ENCODE measurements around the gene NALCN. TPM values are rescaled to one million over a fixed set of nuclear protein-coding genes. Genes with fewer than 3 reads are reported as not detected.

Gene NALCN
- 0.04 and 0.87 TPM in 2 replicates for total RNA-seq (2014; rRNA removed; shearing (Covaris generic))
- 0.50 and 0.54 TPM in 2 replicates for polyA plus RNA-seq (2016; fragmentation: Nextera tagmentation; extraction: Ambion mirVana)
- long read RNA-seq = 0 reads

GRCh38 chr13:101416181-101417042, at the start of gene NALCN:
Gene NALCN (minus strand): TSS chr13:101416508. CDS start chr13:101399126, 17,382 bp downstream.
- Mint-ChIP-seq H3K36me3 (ENCODE audit: low read depth) (no peaks in the 10 kb centered on the region), H3K27ac (no peak within 1 kb of the TSS), H3K4me3 (peak within 1 kb of the TSS; percentile 82), H3K4me1 (peaks cover 6% of the 10 kb centered on the region; the same call in 2 of the 3 replicates), H3K27me3 (ENCODE audit: insufficient read depth, low read depth, poor library complexity) (peaks cover 15% of the 10 kb centered on the region), H3K9me3 (no peaks in the 10 kb centered on the region)
- peak; percentile 59 for DNase-seq (ENCODE audit: low spot score)
- peaks cover 35% of the 10 kb centered on the region for H3K27me3 ChIP-seq (ENCODE audit: insufficient read depth)
- no peaks in the 10 kb centered on the region for H3K79me2 ChIP-seq (replicated peaks; ENCODE audit: insufficient read depth)
- H3K27ac ChIP-seq (ENCODE audit: low read depth) = no peak within 1 kb of the TSS
- no peaks in the 10 kb centered on the region; the same call in 1 of the 2 replicates for H3K36me3 ChIP-seq (ENCODE audit: insufficient read depth)
- ATAC-seq = peak; percentile 87
- no peaks in the 10 kb centered on the region; the same call in 1 of the 2 replicates for H3K9me2 ChIP-seq (ENCODE audit: insufficient read depth)
- 0 out of 2 replicates have a peak, but pooled peaks cover 3% of the 10 kb centered on the region for H3K4me1 ChIP-seq (ENCODE audit: insufficient read depth)
- H3F3A ChIP-seq (replicated peaks; ENCODE audit: low read depth) = no peaks in the 10 kb centered on the region
- H3K4me2 ChIP-seq = peak within 1 kb of the TSS; percentile 86
- H2AFZ ChIP-seq = peak within 1 kb of the TSS; percentile 99
- peak within 1 kb of the TSS; percentile 77 for H3K4me3 ChIP-seq
- no peaks in the 10 kb centered on the region for H4K20me1 ChIP-seq (replicated peaks; ENCODE audit: insufficient read depth)
- TF ChIP-seq CREB1 (CRISPR knock-in tag; IDR thresholded peaks at IDR 0.05; ENCODE audit: low read depth) (peak; percentile 66), STAT1 (IDR thresholded peaks at IDR 0.05; ENCODE audit: unreplicated experiment) (no peak), EZH2 (IDR thresholded peaks at IDR 0.05; ENCODE audit: low read depth, unreplicated experiment) (peak; percentile 12), POLR2AphosphoS5 (IDR thresholded peaks at IDR 0.05; ENCODE audit: low read depth) (no peak), JUNB (IDR thresholded peaks at IDR 0.05; ENCODE audit: unreplicated experiment) (no peak)
- TF ChIP-seq, protein P1, sequence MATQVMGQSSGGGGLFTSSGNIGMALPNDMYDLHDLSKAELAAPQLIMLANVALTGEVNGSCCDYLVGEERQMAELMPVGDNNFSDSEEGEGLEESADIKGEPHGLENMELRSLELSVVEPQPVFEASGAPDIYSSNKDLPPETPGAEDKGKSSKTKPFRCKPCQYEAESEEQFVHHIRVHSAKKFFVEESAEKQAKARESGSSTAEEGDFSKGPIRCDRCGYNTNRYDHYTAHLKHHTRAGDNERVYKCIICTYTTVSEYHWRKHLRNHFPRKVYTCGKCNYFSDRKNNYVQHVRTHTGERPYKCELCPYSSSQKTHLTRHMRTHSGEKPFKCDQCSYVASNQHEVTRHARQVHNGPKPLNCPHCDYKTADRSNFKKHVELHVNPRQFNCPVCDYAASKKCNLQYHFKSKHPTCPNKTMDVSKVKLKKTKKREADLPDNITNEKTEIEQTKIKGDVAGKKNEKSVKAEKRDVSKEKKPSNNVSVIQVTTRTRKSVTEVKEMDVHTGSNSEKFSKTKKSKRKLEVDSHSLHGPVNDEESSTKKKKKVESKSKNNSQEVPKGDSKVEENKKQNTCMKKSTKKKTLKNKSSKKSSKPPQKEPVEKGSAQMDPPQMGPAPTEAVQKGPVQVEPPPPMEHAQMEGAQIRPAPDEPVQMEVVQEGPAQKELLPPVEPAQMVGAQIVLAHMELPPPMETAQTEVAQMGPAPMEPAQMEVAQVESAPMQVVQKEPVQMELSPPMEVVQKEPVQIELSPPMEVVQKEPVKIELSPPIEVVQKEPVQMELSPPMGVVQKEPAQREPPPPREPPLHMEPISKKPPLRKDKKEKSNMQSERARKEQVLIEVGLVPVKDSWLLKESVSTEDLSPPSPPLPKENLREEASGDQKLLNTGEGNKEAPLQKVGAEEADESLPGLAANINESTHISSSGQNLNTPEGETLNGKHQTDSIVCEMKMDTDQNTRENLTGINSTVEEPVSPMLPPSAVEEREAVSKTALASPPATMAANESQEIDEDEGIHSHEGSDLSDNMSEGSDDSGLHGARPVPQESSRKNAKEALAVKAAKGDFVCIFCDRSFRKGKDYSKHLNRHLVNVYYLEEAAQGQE (IDR thresholded peaks at IDR 0.05; ENCODE audit: unreplicated experiment) = no peak

DNA sequence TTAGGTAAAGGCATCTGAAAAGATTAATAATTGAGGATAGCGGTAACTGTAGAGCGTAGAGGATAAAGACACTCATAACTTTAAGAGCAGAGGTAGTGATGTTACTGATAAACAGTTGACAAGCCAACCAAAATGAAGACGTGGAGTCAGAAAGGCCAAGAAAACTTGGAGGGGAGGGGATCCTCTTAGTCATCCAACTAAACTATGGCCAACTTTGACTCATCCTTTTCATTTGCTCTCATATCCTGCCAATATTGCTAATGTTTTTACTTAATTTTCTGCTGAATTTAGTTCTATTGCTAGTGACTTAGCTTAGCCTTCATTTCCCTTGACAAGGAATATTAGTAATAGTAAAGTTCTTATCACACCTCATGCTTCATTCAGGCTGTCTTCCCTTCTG, 49.6 kb upstream of the NALCN start:
- no peak overlapping the region for H2AFZ ChIP-seq
- no peak overlapping the region for H3K27ac ChIP-seq (ENCODE audit: low read depth)
- no peaks in the 10 kb centered on the region for H3K9me3 Mint-ChIP-seq
- no peaks in the 10 kb centered on the region for H3K27me3 ChIP-seq (ENCODE audit: insufficient read depth)
- H4K20me1 ChIP-seq (replicated peaks; ENCODE audit: insufficient read depth) = no peaks in the 10 kb centered on the region
- no peak overlapping the region for H3K4me3 Mint-ChIP-seq
- peaks cover 8% of the 10 kb centered on the region; the same call in 1 of the 2 replicates for H3K9me2 ChIP-seq (ENCODE audit: insufficient read depth)
- no peaks in the 10 kb centered on the region for H3K36me3 ChIP-seq (ENCODE audit: insufficient read depth)
- H3K4me1 Mint-ChIP-seq = no peaks in the 10 kb centered on the region
- ATAC-seq = no peak
- DNase-seq (ENCODE audit: low spot score) = no peak
- no peak overlapping the region for H3K4me2 ChIP-seq
- H3K79me2 ChIP-seq (replicated peaks; ENCODE audit: insufficient read depth) = no peaks in the 10 kb centered on the region
- no peak overlapping the region for H3K27ac Mint-ChIP-seq
- H3F3A ChIP-seq (replicated peaks; ENCODE audit: low read depth) = no peaks in the 10 kb centered on the region
- peaks cover 5% of the 10 kb centered on the region for H3K27me3 Mint-ChIP-seq (ENCODE audit: insufficient read depth, low read depth, poor library complexity)
- no peaks in the 10 kb centered on the region for H3K4me1 ChIP-seq (ENCODE audit: insufficient read depth)
- H3K36me3 Mint-ChIP-seq (ENCODE audit: low read depth) = no peaks in the 10 kb centered on the region
- H3K4me3 ChIP-seq = no peak overlapping the region
- TF ChIP-seq JUNB (IDR thresholded peaks at IDR 0.05; ENCODE audit: unreplicated experiment) = no peak
- no peak for TF ChIP-seq EZH2phosphoT487 (IDR thresholded peaks at IDR 0.05; ENCODE audit: unreplicated experiment)
- TF ChIP-seq POLR2AphosphoS5 (IDR thresholded peaks at IDR 0.05; ENCODE audit: low read depth) = no peak
- no peak for TF ChIP-seq ZNF114 (CRISPR knock-in tag; IDR thresholded peaks at IDR 0.05)
- TF ChIP-seq, protein P1 (IDR thresholded peaks at IDR 0.05; ENCODE audit: unreplicated experiment) = no peak
- TF ChIP-seq STAT1 (IDR thresholded peaks at IDR 0.05; ENCODE audit: unreplicated experiment) = no peak
- TF ChIP-seq CREB1 (CRISPR knock-in tag; IDR thresholded peaks at IDR 0.05; ENCODE audit: low read depth) = no peak
- TF ChIP-seq EZH2 (IDR thresholded peaks at IDR 0.05; ENCODE audit: low read depth, unreplicated experiment) = no peak
- no peak for TF ChIP-seq NANOG (IDR thresholded peaks at IDR 0.05; ENCODE audit: borderline replicate concordance)
- no peak for TF ChIP-seq ETS1 (IDR thresholded peaks at IDR 0.05)
- TF ChIP-seq, protein P2, sequence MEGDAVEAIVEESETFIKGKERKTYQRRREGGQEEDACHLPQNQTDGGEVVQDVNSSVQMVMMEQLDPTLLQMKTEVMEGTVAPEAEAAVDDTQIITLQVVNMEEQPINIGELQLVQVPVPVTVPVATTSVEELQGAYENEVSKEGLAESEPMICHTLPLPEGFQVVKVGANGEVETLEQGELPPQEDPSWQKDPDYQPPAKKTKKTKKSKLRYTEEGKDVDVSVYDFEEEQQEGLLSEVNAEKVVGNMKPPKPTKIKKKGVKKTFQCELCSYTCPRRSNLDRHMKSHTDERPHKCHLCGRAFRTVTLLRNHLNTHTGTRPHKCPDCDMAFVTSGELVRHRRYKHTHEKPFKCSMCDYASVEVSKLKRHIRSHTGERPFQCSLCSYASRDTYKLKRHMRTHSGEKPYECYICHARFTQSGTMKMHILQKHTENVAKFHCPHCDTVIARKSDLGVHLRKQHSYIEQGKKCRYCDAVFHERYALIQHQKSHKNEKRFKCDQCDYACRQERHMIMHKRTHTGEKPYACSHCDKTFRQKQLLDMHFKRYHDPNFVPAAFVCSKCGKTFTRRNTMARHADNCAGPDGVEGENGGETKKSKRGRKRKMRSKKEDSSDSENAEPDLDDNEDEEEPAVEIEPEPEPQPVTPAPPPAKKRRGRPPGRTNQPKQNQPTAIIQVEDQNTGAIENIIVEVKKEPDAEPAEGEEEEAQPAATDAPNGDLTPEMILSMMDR (conservative IDR thresholded peaks at IDR 0.05; ENCODE audit: low read depth in 2 of 2) = no peak
